ENCODE results near the gene GLI1.
"Not testable (repeated sequence)": the region's sequence is repeated elsewhere in the genome, so short reads cannot be mapped to it uniquely, and the experiment has no call there.

Gene GLI1

DNA sequence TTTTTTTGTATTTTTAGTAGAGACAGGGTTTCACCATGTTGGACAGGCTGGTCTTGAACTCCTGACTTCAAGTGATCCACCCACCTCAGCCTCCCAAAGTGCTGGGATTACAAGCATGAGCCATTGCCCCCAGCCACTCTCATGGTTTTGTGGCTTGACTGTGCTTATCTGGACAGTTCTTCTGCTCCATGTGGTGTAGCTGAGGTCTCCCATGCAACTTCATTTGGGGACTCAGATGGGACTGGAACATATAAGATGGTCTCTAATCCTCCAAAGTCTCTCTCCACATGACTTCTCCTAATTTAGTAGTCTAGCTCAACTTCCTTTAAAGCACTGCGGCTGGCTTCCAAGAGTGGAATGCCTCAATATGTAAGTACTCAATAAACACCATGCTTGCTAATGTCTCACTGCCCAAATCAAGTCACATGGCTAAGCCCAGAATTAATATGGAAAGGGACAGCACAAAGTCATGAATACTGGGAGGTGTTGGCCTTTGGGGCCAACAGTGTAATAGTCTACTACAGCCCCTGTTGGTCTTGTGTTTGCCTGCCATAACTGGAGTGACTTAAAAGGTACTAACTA, 17.6 kb upstream of the GLI1 start:
- DNase-seq, result no peak

DNA sequence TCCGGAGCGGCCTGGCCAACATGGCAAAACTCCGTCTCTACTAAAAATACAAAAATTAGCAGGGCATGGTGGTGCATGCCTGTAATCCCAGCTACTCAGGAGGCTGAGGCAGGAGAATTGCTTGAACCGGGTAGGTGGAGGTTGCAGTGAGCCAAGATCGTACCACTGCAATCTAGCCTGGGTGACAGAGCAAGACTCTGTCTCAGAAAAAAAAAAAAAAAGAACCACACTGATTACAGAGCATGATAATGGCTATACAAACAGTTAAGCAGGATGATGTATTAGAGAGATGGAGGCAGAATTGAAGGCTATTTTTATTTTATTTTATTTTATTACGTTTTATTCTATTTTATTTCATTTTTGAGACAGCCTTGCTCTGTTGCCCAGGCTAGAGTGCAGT, 15.2 kb upstream of the GLI1 start:
- not testable (repeated sequence) for DNase-seq

DNA sequence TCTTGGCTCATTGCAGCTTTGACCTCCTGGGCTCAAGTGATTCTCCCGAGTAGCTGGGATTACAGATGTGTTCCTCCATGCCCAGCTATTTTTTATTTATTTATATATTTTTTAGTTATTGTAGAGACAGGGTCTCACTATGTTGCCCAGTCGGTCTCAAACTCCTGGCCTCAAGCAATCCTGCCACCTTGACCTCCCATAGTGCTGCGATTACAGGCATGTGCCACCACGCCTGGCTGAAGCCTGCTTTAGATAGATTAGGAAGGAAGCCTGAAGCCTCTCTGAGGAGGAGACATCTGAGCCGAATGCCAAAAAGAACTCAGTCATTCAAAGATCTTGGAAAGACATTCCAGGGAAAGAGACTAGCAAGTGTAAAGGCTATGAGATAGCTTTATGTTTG, 14.8 kb upstream of the GLI1 start:
- no peak for DNase-seq

DNA sequence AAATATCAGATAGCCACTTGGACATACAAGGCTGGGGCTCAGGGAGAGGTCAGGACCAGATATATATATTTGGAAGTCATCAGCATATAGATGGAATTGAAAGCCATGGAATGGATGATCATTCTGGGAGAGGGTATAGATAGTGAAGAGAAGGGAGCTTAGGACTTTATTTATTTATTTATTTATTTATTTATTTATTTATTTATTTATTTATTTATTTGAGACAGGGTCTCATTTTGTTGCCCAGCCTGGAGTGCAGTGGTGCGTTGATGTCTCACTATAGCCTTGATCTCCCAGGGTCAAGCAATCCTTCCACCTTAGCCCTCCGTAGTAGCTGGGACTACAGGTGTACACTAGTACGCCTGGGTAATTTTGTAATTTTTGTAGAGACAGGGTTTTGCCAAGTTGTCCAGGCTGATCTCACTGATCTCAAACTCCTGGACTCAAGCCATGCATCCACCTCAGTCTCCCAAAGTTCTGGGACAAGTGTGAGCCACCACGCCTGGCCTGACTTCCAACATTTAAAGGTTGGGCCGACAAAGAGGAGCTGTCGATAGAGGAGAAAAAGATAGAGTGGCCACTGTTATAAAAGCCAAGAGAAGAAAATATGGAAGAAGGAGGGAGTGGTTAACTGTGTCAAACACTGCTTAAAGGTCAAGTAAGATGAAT, 13.2 kb upstream of the GLI1 start:
- DNase-seq, result no peak

DNA sequence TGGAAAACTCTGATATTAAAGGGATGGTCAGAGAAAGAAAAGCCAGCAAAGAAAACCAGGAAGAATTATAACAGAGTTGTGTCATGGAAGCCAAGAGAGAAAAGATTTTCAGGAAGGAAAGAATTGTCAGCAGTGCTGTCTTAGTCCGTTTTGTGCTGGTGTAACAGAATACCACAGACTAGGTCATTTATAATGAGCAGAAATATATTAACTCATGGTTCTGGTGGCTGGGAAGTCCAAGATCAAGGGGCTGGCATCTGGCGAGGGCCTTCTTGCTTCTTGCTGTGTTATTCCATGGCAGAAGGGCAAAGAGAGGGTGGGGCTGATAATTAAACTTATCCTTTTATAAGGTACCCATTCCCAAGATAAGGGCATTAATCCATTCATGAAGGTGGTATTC, 10.9 kb upstream of the GLI1 start:
- DNase-seq, result no peak

DNA sequence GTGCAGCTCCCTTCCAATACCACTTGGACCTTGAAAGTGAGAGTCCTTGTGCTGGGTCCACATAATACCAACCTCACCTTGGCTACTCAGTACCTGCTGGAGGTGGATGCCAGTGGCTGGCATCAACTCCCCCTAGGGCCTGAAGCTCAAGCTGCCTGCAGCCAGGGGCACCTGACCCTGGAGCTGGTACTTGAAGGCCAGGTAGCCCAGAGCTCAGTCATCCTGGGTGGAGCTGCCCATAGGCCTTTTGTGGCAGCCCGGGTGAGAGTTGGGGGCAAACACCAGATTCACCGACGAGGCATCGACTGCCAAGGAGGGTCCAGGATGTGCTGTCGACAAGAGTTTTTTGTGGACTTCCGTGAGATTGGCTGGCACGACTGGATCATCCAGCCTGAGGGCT, 10.2 kb upstream of the GLI1 start:
- DNase-seq, result no peak

DNA sequence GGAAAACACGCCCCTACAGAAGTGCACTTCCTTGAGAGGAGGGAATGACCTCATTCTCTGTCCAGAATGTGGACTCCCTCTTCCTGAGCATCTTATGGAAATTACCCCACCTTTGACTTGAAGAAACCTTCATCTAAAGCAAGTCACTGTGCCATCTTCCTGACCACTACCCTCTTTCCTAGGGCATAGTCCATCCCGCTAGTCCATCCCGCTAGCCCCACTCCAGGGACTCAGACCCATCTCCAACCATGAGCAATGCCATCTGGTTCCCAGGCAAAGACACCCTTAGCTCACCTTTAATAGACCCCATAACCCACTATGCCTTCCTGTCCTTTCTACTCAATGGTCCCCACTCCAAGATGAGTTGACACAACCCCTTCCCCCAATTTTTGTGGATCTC, 9.5 kb upstream of the GLI1 start:
- no peak for DNase-seq

DNA sequence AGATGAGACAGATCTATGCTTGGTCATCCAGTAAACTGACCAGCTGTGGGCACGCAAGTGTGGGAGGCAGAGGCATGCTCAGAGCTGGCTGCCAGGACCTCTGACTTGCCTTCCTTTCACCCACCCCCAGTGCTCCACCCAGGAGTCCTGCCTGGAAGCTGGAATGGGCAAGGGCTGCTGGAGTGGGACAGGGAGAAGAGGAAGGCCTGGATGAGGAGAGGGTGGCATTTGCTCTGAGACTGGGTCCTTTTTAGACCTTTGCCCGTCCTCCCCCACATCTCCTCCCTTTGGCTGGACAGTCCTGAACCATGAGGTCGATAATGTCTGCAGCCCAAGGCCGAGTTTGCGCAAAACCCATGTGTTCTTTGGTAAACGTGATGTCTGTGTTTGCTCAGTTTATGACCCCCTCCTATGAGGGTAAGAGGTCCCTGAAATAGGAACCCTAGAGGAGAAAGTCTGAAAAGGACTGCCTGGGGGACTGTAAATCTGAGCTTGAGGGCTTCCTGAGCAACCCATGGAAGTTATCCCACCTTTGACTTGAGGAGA, 8.3 kb upstream of the GLI1 start:
- DNase-seq, result no peak

DNA sequence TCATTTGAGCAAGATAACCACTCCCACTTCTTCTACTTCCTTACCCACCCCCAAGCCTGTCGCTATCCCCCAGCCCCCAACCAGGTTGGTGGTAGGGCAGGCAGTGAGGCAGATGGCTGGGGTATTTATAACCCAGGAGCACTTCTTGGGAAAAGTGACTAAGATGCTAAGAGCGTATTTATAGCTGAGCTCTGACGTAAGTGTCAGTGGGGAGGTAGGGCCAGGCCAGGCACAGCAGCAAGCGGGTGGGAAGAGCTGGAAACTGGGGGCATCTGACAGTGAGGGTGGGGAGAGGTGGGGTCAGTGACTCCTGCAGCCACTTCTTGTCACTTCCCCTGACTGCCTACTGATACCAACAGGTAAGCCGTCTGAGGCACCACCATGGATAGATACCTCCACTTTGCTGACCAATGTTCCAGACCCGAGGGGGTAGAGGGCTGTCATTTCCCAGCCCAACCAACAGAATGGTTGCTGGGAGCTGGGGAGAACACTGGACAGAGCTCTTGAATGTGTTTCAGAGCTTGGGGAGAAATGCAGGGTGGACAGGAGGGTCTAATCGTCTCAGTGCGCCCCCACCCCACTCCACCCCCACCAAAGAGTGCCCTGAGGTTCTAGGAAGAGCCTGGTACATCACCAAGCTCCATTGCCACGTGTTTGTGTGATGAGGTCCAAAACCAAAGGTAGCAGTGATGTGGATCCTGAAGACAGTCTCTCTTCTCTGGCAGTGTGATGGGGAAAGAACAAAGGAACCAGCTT, 7.2 kb upstream of the GLI1 start:
- no peak for DNase-seq

DNA sequence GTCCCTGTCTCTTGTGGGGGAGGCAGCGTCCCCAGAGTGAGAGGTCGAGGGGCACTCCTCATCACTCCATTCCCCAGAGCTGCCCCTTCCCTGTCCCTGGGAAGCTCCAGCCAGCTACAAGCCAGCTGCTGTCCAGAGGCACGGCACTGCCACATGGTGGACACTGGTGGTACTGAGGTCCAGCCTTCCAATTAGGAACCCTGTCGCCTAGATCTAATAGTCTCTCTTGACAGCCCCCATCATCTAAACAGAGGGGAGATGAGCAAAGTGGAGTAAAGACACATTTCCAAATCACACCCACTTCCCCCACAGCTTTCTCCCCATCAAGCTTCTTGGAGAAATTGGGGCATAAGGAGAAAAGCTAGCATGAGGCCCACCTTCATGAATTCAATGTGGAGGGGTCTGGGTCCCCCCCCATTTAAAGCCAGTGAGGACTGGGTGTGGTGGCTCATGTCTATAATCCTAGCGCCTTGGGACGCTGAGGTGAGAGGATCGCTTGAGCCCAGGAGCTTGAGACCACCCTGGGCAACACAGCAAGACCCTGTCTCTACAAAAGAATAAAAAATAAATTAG, 6.6 kb upstream of the GLI1 start:
- DNase-seq, result peak; percentile 54

DNA sequence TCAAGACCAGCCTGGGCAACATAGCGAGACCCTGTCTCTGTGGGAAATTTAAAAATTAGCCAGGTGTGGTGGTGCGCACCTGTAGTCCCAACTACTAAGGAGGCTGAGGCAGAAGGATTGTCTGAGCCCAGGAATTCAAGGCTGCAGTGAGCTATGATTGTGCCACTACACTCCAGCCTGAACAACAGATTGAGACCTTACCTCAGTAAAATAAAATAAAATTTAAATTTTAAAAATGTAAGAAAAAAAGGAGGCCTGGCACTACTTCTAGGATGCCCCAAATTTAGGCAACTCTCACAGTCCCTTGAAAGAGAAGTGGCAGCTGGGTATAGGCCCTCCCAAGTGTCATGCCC, 5.4 kb upstream of the GLI1 start:
- DNase-seq, result no peak

DNA sequence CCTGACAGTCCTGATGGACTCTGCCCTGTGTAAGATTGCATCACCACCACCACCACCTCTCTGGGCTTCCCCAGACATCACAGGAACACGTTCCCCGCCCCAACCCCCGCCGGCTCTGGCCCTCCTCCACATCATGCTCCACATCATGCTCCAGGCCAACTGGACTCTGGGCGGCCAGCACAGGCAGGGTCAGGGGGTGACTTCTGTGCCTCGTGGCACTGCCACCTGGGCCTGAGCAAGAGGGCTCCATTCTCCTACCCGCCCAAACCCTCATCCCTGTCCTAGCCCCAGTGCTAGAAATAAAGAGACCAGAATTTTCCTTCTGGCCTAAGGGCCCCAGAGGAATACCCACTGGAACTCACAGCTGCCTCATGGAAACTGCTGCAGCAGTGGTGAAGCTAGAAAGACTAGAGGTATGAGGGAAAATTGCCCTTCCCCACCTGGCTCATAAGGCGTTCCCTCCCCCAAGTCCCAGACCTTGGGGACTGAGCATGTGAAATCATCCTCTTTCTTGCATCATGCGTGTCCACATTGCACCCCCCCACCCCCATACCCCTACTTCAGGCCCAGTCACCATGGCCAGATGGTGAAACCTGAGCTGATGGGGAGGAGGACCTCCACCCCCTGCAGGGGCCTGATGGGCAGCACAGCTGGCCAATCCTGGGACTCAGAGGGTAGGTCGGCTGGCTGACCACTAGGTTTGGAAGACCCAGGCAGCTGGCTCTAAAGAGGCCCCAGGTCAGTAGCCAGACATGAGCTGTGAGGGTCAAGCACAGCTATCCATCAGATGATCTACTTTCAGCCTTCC, 4.8 kb upstream of the GLI1 start, which contains the start of gene INHBE:
TSS of gene INHBE (plus strand) at position 742 of the 808 bp plus-strand sequence. CDS start 230 bp downstream, outside the sequence.
- peak; percentile 6 for DNase-seq

DNA sequence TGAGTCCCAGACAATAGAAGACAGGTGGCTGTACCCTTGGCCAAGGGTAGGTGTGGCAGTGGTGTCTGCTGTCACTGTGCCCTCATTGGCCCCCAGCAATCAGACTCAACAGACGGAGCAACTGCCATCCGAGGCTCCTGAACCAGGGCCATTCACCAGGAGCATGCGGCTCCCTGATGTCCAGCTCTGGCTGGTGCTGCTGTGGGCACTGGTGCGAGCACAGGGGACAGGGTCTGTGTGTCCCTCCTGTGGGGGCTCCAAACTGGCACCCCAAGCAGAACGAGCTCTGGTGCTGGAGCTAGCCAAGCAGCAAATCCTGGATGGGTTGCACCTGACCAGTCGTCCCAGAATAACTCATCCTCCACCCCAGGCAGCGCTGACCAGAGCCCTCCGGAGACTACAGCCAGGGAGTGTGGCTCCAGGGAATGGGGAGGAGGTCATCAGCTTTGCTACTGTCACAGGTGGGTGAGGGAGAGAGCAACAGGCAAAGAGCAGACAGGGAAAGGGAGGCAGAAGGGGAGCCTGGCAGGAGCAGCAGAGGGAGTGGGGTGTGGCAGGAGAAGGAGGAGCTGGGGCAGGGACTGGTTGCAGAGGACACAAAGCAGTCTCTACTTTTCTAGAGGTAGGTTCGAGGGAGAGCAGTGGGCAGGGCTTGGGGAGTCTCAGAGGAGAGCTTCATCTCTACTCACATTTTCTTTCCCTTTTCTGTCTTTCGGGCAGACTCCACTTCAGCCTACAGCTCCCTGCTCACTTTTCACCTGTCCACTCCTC, 4.0 kb upstream of the GLI1 start:
- DNase-seq, result no peak

DNA sequence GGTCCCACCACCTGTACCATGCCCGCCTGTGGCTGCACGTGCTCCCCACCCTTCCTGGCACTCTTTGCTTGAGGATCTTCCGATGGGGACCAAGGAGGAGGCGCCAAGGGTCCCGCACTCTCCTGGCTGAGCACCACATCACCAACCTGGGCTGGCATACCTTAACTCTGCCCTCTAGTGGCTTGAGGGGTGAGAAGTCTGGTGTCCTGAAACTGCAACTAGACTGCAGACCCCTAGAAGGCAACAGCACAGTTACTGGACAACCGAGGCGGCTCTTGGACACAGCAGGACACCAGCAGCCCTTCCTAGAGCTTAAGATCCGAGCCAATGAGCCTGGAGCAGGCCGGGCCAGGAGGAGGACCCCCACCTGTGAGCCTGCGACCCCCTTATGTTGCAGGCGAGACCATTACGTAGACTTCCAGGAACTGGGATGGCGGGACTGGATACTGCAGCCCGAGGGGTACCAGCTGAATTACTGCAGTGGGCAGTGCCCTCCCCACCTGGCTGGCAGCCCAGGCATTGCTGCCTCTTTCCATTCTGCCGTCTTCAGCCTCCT, 3.4 kb upstream of the GLI1 start:
- peak; percentile 60 for DNase-seq

DNA sequence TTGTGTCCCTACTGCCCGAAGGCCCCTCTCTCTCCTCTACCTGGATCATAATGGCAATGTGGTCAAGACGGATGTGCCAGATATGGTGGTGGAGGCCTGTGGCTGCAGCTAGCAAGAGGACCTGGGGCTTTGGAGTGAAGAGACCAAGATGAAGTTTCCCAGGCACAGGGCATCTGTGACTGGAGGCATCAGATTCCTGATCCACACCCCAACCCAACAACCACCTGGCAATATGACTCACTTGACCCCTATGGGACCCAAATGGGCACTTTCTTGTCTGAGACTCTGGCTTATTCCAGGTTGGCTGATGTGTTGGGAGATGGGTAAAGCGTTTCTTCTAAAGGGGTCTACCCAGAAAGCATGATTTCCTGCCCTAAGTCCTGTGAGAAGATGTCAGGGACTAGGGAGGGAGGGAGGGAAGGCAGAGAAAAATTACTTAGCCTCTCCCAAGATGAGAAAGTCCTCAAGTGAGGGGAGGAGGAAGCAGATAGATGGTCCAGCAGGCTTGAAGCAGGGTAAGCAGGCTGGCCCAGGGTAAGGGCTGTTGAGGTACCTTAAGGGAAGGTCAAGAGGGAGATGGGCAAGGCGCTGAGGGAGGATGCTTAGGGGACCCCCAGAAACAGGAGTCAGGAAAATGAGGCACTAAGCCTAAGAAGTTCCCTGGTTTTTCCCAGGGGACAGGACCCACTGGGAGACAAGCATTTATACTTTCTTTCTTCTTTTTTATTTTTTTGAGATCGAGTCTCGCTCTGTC, 2.7 kb upstream of the GLI1 start:
- no peak for DNase-seq

DNA sequence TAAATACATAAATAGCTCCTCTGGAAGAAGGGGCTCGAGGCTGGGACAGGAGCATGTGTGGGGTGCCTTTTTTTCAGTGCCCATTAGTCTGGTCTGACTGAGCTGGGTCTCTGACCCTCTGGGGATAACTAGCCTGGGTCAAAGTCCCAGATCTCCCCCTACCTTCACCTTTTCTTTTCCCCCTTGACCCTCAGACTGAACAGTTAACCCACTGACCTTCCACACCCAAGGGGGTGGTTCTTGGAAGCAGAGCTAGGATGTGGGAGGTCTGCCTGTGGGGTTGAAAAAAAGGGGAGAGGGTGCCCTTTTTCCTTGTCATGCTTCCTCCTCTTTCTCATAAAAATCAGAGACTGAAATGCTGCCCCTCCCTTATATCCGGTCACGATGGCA, 925 bp upstream of the GLI1 start:
- no peak for DNase-seq

DNA sequence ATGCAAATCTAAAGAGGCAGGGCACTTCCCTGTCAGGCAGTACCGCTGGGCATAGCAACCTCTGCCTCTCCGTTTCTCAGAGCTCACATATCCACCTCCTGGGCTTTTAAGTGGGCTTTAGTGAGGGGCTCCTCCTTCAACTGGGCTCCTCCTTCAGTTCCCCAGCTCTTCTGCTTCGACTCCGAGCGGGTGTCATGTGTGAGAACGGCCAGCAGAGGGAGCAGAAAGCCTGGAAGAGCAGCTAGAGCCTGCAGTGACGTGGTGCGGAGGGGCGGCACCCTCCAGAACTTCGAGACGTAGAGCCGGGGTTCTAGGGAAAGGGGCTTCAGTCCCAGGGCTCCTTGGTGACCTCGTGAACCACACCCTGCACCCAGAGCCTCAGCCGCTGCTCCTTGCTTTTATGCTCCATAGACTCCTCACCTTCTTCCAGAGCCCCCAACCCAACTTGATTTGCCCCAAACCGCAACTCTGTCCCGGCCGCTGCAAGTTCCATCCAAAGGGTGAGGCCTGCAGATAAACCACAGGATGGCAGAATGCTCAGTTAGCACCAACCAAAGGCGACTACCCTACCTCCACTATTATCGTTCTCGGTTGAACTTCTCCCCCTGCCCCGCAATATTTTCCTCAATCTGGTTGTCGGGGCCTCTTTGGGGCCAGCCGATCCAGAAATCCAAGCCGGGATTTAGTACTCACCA, 383 bp upstream of the GLI1 start:
- DNase-seq, result peak; percentile 90

DNA sequence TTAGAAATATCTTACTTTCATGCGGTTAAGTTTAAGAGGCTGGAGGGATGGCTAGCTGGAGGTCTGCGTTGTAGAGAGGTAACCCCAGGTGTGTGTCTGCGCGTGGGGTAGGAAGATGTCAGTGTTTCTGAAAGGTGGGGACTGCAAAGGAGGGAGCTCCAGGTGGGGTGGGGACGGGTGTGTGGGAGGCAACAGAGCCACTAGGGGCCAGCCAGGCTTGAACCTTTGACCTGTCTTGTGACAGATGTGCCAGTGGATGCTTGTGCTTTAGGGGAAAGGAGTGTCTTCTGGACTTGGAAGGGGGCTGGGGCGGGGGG, 841 bp downstream of the GLI1 start:
- DNase-seq, result peak; percentile 22

DNA sequence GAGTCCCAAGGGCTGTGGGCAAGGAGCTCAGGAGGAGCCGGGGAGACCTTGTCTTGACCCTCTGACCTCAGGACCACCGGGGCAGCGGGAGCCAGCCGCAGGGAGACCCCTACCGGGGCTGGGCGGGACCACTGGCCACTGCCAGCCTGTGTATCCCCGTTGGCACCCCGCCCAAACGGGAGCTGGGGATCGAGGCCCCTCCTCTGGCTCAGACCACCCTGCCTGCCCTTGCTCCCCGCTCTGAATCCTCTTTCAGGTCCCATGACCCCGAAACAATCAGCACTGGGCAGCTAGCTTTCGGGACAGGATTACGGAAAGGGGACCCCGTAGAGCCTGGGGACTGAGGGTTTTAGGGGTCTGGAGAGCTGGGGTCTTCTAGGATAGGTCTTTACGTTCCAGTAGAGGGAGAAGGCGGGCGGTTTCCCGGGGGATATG, 1.3 kb downstream of the GLI1 start:
- no peak for DNase-seq

DNA sequence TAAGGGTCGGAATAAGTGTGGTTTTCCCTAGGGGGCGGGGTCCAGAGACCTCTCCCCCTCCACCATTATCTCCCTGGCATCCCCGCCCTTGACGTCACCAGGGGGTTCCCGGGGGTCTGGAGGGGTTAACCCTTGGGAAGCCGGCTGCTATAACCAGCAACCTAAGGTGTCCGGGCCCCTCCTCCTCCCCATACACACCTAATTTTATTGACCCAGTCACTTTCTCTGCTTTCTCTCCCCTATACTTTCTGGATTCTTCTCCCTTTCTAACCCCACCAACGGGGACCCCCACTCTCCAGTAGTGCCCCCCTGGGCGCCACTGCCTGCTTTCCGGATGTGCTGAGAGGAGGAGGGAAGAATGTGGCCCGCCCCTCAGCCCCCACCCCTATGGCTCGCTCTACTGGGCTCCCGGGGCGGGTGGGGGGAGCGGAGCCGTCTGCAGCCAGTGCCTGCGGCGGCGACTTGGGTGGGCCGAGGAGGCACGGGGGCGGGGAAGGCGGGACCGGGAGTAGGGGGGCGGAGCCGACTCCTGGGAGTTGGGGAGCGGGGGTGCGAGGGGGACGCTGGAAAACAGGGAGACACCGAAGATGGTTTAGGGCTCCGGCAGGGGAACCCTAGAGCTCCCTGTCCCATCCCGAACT, 1.8 kb downstream of the GLI1 start:
- peak; percentile 37 for DNase-seq
